HepG2 (cell line): Measurements from ENCODE around the gene WIPF2. TPM values are rescaled to one million over a fixed set of nuclear protein-coding genes. Genes with fewer than 3 reads are reported as not detected.
A peak's percentile ranks its signal among the peaks of the same experiment; 100 is the strongest.

Experiments
- BRCA1 ChIP-seq: sonication (generic); formaldehyde crosslinking; IDR thresholded peaks from 2 replicates; pipeline ENCODE4 v1.4.0; 2020; ENCODE audit warnings: missing genetic modification reagents
- CEBPB ChIP-seq: IDR thresholded peaks from 2 replicates; pipeline ENCODE4 v1.6.1; 2011; ENCODE audit warnings: low read depth, low read length, improper control_type of control experiment, borderline replicate concordance
- DPF2 ChIP-seq: sonication (generic); formaldehyde crosslinking; IDR thresholded peaks from 2 replicates; pipeline ENCODE4 v1.4.0; 2020; ENCODE audit warnings: mild to moderate bottlenecking, low read depth, missing genetic modification reagents, borderline replicate concordance
- GABPB1 ChIP-seq: IDR thresholded peaks from 2 replicates; pipeline ENCODE4 v1.6.1; 2016; ENCODE audit warnings: mild to moderate bottlenecking, missing genetic modification reagents, moderate library complexity, missing compliant biosample characterization
- KMT2B ChIP-seq: IDR thresholded peaks from 2 replicates; pipeline ENCODE4 v1.6.1; 2016; ENCODE audit warnings: missing genetic modification reagents, missing compliant biosample characterization
- RBM39 ChIP-seq: fragments of 200-400 bp; formaldehyde crosslinking; IDR thresholded peaks from one replicate; pipeline ENCODE4 v1.6.1; 2018; ENCODE audit warnings: antibody characterized with exemption, mild to moderate bottlenecking, low read depth, low read length; ENCODE audit not compliant: poor library complexity, severe bottlenecking
- RFX1 ChIP-seq: fragments of 450-650 bp; IDR thresholded peaks from 2 replicates; pipeline ENCODE4 v1.6.1; 2017
- SP5 ChIP-seq: IDR thresholded peaks from 2 replicates; pipeline ENCODE4 v1.6.1; 2016; ENCODE audit warnings: low read depth, borderline replicate concordance
- ZBTB43 ChIP-seq: sonication (generic); formaldehyde crosslinking; conservative IDR thresholded peaks from 2 replicates; pipeline ENCODE4 v1.4.0; 2020; ENCODE audit warnings: missing genetic modification reagents
- ZFX ChIP-seq: sonication (generic); formaldehyde crosslinking; IDR thresholded peaks from 2 replicates; pipeline ENCODE4 v1.4.0; 2020; ENCODE audit warnings: mild to moderate bottlenecking, low read depth, missing genetic modification reagents, moderate library complexity
- ZNF746 ChIP-seq: sonication (generic); formaldehyde crosslinking; IDR thresholded peaks from 2 replicates; pipeline ENCODE4 v1.8.0; 2022; ENCODE audit warnings: mild to moderate bottlenecking, missing genetic modification reagents
- polyA plus RNA-seq, 8 experiments: library from polyadenylated mRNA; depleted of rRNA in 3 of 8; stranded (reverse) in 7 of 8; unstranded in 1 of 8; fragments of >200 nt; fragmentation: Illumina TruSeq in 4 of 8; extraction: Trizol in 4 of 8; gene quantifications; 2 replicates each; pipeline versions ENCODE4 v1.2.1 to v1.2.3, GENCODE V29; 2011 to 2016; ENCODE audit warnings: low read depth in 4 of 8, missing spikeins in 1 of 8, mixed read lengths in 1 of 8; ENCODE audit not compliant: insufficient read depth in 1 of 8
- total RNA-seq, 5 experiments: library from RNA; depleted of rRNA; stranded (reverse); fragments of >200 nt; fragmentation: Illumina TruSeq; extraction: Trizol; gene quantifications; 2 replicates each; pipeline ENCODE4 v1.2.3, GENCODE V29; 2016; ENCODE audit warnings: low read depth in 1 of 5
- TF ChIP-seq, protein P1 (sequence below): sonication (generic); formaldehyde crosslinking; IDR thresholded peaks from 2 replicates; pipeline ENCODE4 v1.8.1; 2022; ENCODE audit warnings: mild to moderate bottlenecking, missing genetic modification reagents
- TF ChIP-seq, protein P2 (sequence below): sonication (generic); formaldehyde crosslinking; IDR thresholded peaks from 2 replicates; pipeline ENCODE4 v1.4.0; 2020; ENCODE audit warnings: low read depth, missing genetic modification reagents
- TF ChIP-seq, protein P3 (sequence below): sonication (generic); formaldehyde crosslinking; IDR thresholded peaks from 2 replicates; pipeline ENCODE4 v1.4.0; 2020; ENCODE audit warnings: mild to moderate bottlenecking, missing genetic modification reagents
- TF ChIP-seq, protein P4 (sequence below): sonication (generic); formaldehyde crosslinking; IDR thresholded peaks from 2 replicates; pipeline ENCODE4 v1.4.0; 2020; ENCODE audit warnings: mild to moderate bottlenecking, missing genetic modification reagents, borderline replicate concordance

The WIPF2 gene
- total and polyA plus RNA-seq, 2 of the 13 experiments (the other 11 are each of a cell fraction or from before 2014, with no cell fraction given) = 7.2 to 10.8 TPM

- TF ChIP-seq, protein P1, sequence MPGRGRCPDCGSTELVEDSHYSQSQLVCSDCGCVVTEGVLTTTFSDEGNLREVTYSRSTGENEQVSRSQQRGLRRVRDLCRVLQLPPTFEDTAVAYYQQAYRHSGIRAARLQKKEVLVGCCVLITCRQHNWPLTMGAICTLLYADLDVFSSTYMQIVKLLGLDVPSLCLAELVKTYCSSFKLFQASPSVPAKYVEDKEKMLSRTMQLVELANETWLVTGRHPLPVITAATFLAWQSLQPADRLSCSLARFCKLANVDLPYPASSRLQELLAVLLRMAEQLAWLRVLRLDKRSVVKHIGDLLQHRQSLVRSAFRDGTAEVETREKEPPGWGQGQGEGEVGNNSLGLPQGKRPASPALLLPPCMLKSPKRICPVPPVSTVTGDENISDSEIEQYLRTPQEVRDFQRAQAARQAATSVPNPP = no peak
- TF ChIP-seq, protein P2, sequence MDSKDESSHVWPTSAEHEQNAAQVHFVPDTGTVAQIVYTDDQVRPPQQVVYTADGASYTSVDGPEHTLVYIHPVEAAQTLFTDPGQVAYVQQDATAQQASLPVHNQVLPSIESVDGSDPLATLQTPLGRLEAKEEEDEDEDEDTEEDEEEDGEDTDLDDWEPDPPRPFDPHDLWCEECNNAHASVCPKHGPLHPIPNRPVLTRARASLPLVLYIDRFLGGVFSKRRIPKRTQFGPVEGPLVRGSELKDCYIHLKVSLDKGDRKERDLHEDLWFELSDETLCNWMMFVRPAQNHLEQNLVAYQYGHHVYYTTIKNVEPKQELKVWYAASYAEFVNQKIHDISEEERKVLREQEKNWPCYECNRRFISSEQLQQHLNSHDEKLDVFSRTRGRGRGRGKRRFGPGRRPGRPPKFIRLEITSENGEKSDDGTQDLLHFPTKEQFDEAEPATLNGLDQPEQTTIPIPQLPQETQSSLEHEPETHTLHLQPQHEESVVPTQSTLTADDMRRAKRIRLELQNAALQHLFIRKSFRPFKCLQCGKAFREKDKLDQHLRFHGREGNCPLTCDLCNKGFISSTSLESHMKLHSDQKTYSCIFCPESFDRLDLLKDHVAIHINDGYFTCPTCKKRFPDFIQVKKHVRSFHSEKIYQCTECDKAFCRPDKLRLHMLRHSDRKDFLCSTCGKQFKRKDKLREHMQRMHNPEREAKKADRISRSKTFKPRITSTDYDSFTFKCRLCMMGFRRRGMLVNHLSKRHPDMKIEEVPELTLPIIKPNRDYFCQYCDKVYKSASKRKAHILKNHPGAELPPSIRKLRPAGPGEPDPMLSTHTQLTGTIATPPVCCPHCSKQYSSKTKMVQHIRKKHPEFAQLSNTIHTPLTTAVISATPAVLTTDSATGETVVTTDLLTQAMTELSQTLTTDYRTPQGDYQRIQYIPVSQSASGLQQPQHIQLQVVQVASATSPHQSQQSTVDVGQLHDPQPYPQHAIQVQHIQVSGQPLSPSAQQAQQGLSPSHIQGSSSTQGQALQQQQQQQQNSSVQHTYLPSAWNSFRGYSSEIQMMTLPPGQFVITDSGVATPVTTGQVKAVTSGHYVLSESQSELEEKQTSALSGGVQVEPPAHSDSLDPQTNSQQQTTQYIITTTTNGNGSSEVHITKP = no peak
- TF ChIP-seq ZBTB43 = 0 out of 2 replicates have a peak, but pooled peaks have one; percentile 53
- TF ChIP-seq ZFX (CRISPR knock-in tag) = peak; percentile 35; the same call in 1 of the 2 replicates
- TF ChIP-seq RBM39 = no peak
- TF ChIP-seq KMT2B (CRISPR knock-in tag) = no peak
- no peak; the same call in 1 of the 2 replicates for TF ChIP-seq BRCA1
- TF ChIP-seq CEBPB = peak; percentile 61
- TF ChIP-seq, protein P3, sequence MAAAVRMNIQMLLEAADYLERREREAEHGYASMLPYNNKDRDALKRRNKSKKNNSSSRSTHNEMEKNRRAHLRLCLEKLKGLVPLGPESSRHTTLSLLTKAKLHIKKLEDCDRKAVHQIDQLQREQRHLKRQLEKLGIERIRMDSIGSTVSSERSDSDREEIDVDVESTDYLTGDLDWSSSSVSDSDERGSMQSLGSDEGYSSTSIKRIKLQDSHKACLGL (CRISPR knock-in tag) = no peak
- TF ChIP-seq DPF2 (CRISPR knock-in tag) = peak; percentile 86
- TF ChIP-seq GABPB1 (CRISPR knock-in tag) = no peak
- 0 out of 2 replicates have a peak, but pooled peaks have one; percentile 46 for TF ChIP-seq SP5 (CRISPR knock-in tag)
- no peak for TF ChIP-seq RFX1
- no peak for TF ChIP-seq ZNF746 (CRISPR knock-in tag)
- TF ChIP-seq, protein P4, sequence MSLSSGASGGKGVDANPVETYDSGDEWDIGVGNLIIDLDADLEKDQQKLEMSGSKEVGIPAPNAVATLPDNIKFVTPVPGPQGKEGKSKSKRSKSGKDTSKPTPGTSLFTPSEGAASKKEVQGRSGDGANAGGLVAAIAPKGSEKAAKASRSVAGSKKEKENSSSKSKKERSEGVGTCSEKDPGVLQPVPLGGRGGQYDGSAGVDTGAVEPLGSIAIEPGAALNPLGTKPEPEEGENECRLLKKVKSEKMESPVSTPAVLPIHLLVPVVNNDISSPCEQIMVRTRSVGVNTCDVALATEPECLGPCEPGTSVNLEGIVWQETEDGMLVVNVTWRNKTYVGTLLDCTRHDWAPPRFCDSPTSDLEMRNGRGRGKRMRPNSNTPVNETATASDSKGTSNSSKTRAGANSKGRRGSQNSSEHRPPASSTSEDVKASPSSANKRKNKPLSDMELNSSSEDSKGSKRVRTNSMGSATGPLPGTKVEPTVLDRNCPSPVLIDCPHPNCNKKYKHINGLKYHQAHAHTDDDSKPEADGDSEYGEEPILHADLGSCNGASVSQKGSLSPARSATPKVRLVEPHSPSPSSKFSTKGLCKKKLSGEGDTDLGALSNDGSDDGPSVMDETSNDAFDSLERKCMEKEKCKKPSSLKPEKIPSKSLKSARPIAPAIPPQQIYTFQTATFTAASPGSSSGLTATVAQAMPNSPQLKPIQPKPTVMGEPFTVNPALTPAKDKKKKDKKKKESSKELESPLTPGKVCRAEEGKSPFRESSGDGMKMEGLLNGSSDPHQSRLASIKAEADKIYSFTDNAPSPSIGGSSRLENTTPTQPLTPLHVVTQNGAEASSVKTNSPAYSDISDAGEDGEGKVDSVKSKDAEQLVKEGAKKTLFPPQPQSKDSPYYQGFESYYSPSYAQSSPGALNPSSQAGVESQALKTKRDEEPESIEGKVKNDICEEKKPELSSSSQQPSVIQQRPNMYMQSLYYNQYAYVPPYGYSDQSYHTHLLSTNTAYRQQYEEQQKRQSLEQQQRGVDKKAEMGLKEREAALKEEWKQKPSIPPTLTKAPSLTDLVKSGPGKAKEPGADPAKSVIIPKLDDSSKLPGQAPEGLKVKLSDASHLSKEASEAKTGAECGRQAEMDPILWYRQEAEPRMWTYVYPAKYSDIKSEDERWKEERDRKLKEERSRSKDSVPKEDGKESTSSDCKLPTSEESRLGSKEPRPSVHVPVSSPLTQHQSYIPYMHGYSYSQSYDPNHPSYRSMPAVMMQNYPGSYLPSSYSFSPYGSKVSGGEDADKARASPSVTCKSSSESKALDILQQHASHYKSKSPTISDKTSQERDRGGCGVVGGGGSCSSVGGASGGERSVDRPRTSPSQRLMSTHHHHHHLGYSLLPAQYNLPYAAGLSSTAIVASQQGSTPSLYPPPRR (CRISPR knock-in tag) = peak; percentile 61; the same call in 1 of the 2 replicates
Measured at GRCh38 chr17:40173091-40173777, 45.9 kb upstream of the WIPF2 start (continued).
